HepG2 (cell line): ENCODE results near the gene ALDH3A1. TPM values are rescaled to one million over a fixed set of nuclear protein-coding genes. Genes with fewer than 3 reads are reported as not detected.

Experiments
- DR1 ChIP-seq: sonication (generic); formaldehyde crosslinking; IDR thresholded peaks from 2 replicates; pipeline ENCODE4 v1.8.0; 2021; ENCODE audit warnings: mild to moderate bottlenecking, missing genetic modification reagents, inconsistent platforms
- EHMT2 ChIP-seq: fragments of 200-600 bp; sonication (generic); IDR thresholded peaks from 2 replicates; pipeline ENCODE4 v1.7.0; 2017; ENCODE audit warnings: antibody characterized with exemption, low read depth, low read length, borderline replicate concordance
- ELF1 ChIP-seq: sonication (generic); formaldehyde crosslinking; IDR thresholded peaks from 2 replicates; pipeline ENCODE4 v1.4.0; 2020; ENCODE audit warnings: missing genetic modification reagents
- MED1 ChIP-seq: sonication (generic); formaldehyde crosslinking; IDR thresholded peaks from 2 replicates; pipeline ENCODE4 v1.4.0; 2020; ENCODE audit warnings: missing genetic modification reagents
- MEIS1 ChIP-seq: sonication (generic); formaldehyde crosslinking; IDR thresholded peaks from 2 replicates; pipeline ENCODE4 v1.9.0; 2021; ENCODE audit warnings: mild to moderate bottlenecking, missing genetic modification reagents, moderate library complexity, borderline replicate concordance
- MXD4 ChIP-seq: IDR thresholded peaks from 2 replicates; pipeline ENCODE4 v1.6.1; 2016; ENCODE audit warnings: mild to moderate bottlenecking, missing biosample characterization, missing genetic modification reagents
- SAP130 ChIP-seq: IDR thresholded peaks from 2 replicates; pipeline ENCODE4 v1.6.1; 2016; ENCODE audit warnings: low read depth
- ZBTB20 ChIP-seq: sonication (generic); formaldehyde crosslinking; IDR thresholded peaks from 2 replicates; pipeline ENCODE4 v1.8.1; 2023; ENCODE audit warnings: missing genetic modification reagents, low read depth, mild to moderate bottlenecking, borderline replicate concordance
- ZNF234 ChIP-seq: sonication (generic); formaldehyde crosslinking; conservative IDR thresholded peaks from 2 replicates; pipeline ENCODE4 v1.5.1; 2020; ENCODE audit warnings: mild to moderate bottlenecking, missing genetic modification reagents
- polyA plus RNA-seq, 8 experiments: library from polyadenylated mRNA; depleted of rRNA in 3 of 8; stranded (reverse) in 7 of 8; unstranded in 1 of 8; fragments of >200 nt; fragmentation: Illumina TruSeq in 4 of 8; extraction: Trizol in 4 of 8; gene quantifications; 2 replicates each; pipeline versions ENCODE4 v1.2.1 to v1.2.3, GENCODE V29; 2011 to 2016; ENCODE audit warnings: low read depth in 4 of 8, missing spikeins in 1 of 8, mixed read lengths in 1 of 8; ENCODE audit not compliant: insufficient read depth in 1 of 8
- total RNA-seq, 5 experiments: library from RNA; depleted of rRNA; stranded (reverse); fragments of >200 nt; fragmentation: Illumina TruSeq; extraction: Trizol; gene quantifications; 2 replicates each; pipeline ENCODE4 v1.2.3, GENCODE V29; 2016; ENCODE audit warnings: low read depth in 1 of 5
- TF ChIP-seq, protein P1 (sequence below): sonication (generic); formaldehyde crosslinking; IDR thresholded peaks from 2 replicates; pipeline ENCODE4 v1.4.0; 2020; ENCODE audit warnings: low read depth, missing genetic modification reagents
- TF ChIP-seq, protein P2 (sequence below): sonication (generic); formaldehyde crosslinking; IDR thresholded peaks from 2 replicates; pipeline ENCODE4 v1.4.0; 2020; ENCODE audit warnings: missing genetic modification reagents
- TF ChIP-seq, protein P3 (sequence below): sonication (generic); formaldehyde crosslinking; IDR thresholded peaks from 2 replicates; pipeline ENCODE4 v1.4.0; 2020; ENCODE audit warnings: missing genetic modification reagents, borderline replicate concordance
- TF ChIP-seq, protein P4 (sequence below): sonication (generic); formaldehyde crosslinking; IDR thresholded peaks from 2 replicates; pipeline ENCODE4 v1.5.1; 2020; ENCODE audit warnings: mild to moderate bottlenecking, moderate library complexity, missing genetic modification reagents

ALDH3A1 gene
- total and polyA plus RNA-seq, 2 of the 13 experiments (the other 11 are each of a cell fraction or from before 2014, with no cell fraction given), result 0.07 to 0.62 TPM

DNA sequence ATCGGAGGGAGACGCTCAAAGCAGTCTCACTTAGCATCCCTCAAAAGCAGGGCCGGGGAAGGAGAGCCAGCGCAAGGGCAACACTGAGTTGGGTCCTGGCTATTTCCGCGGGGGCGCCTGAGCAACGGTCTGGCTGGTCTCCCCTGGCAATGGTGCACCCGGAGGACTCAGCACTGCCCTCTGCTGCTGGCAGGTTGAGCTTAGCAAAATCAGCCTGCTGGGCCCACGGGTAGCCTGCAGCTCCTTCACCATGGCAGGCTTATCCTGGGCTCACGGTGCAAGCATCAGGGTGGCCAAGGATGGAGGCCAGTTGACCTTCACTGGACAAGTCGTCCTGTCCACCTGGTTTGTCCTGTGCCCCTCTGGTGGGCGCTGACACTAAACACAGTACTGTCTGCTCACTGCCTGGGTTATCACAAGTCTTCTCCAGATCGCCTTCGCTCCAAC lies 14.4 kb upstream of the ALDH3A1 start (continued):
- TF ChIP-seq, protein P1, sequence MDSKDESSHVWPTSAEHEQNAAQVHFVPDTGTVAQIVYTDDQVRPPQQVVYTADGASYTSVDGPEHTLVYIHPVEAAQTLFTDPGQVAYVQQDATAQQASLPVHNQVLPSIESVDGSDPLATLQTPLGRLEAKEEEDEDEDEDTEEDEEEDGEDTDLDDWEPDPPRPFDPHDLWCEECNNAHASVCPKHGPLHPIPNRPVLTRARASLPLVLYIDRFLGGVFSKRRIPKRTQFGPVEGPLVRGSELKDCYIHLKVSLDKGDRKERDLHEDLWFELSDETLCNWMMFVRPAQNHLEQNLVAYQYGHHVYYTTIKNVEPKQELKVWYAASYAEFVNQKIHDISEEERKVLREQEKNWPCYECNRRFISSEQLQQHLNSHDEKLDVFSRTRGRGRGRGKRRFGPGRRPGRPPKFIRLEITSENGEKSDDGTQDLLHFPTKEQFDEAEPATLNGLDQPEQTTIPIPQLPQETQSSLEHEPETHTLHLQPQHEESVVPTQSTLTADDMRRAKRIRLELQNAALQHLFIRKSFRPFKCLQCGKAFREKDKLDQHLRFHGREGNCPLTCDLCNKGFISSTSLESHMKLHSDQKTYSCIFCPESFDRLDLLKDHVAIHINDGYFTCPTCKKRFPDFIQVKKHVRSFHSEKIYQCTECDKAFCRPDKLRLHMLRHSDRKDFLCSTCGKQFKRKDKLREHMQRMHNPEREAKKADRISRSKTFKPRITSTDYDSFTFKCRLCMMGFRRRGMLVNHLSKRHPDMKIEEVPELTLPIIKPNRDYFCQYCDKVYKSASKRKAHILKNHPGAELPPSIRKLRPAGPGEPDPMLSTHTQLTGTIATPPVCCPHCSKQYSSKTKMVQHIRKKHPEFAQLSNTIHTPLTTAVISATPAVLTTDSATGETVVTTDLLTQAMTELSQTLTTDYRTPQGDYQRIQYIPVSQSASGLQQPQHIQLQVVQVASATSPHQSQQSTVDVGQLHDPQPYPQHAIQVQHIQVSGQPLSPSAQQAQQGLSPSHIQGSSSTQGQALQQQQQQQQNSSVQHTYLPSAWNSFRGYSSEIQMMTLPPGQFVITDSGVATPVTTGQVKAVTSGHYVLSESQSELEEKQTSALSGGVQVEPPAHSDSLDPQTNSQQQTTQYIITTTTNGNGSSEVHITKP, result peak; percentile 63
- TF ChIP-seq SAP130 (no peak), MED1 (CRISPR knock-in tag) (no peak), ZNF234 (CRISPR knock-in tag) (no peak), DR1 (CRISPR knock-in tag) (no peak), ZBTB20 (no peak), ELF1 (CRISPR knock-in tag) (no peak), MEIS1 (CRISPR knock-in tag) (no peak), EHMT2 (no peak), MXD4 (no peak)
- TF ChIP-seq, protein P2, sequence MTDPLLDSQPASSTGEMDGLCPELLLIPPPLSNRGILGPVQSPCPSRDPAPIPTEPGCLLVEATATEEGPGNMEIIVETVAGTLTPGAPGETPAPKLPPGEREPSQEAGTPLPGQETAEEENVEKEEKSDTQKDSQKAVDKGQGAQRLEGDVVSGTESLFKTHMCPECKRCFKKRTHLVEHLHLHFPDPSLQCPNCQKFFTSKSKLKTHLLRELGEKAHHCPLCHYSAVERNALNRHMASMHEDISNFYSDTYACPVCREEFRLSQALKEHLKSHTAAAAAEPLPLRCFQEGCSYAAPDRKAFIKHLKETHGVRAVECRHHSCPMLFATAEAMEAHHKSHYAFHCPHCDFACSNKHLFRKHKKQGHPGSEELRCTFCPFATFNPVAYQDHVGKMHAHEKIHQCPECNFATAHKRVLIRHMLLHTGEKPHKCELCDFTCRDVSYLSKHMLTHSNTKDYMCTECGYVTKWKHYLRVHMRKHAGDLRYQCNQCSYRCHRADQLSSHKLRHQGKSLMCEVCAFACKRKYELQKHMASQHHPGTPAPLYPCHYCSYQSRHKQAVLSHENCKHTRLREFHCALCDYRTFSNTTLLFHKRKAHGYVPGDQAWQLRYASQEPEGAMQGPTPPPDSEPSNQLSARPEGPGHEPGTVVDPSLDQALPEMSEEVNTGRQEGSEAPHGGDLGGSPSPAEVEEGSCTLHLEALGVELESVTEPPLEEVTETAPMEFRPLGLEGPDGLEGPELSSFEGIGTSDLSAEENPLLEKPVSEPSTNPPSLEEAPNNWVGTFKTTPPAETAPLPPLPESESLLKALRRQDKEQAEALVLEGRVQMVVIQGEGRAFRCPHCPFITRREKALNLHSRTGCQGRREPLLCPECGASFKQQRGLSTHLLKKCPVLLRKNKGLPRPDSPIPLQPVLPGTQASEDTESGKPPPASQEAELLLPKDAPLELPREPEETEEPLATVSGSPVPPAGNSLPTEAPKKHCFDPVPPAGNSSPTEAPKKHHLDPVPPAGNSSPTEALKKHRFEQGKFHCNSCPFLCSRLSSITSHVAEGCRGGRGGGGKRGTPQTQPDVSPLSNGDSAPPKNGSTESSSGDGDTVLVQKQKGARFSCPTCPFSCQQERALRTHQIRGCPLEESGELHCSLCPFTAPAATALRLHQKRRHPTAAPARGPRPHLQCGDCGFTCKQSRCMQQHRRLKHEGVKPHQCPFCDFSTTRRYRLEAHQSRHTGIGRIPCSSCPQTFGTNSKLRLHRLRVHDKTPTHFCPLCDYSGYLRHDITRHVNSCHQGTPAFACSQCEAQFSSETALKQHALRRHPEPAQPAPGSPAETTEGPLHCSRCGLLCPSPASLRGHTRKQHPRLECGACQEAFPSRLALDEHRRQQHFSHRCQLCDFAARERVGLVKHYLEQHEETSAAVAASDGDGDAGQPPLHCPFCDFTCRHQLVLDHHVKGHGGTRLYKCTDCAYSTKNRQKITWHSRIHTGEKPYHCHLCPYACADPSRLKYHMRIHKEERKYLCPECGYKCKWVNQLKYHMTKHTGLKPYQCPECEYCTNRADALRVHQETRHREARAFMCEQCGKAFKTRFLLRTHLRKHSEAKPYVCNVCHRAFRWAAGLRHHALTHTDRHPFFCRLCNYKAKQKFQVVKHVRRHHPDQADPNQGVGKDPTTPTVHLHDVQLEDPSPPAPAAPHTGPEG (CRISPR knock-in tag), result no peak
- TF ChIP-seq, protein P3, sequence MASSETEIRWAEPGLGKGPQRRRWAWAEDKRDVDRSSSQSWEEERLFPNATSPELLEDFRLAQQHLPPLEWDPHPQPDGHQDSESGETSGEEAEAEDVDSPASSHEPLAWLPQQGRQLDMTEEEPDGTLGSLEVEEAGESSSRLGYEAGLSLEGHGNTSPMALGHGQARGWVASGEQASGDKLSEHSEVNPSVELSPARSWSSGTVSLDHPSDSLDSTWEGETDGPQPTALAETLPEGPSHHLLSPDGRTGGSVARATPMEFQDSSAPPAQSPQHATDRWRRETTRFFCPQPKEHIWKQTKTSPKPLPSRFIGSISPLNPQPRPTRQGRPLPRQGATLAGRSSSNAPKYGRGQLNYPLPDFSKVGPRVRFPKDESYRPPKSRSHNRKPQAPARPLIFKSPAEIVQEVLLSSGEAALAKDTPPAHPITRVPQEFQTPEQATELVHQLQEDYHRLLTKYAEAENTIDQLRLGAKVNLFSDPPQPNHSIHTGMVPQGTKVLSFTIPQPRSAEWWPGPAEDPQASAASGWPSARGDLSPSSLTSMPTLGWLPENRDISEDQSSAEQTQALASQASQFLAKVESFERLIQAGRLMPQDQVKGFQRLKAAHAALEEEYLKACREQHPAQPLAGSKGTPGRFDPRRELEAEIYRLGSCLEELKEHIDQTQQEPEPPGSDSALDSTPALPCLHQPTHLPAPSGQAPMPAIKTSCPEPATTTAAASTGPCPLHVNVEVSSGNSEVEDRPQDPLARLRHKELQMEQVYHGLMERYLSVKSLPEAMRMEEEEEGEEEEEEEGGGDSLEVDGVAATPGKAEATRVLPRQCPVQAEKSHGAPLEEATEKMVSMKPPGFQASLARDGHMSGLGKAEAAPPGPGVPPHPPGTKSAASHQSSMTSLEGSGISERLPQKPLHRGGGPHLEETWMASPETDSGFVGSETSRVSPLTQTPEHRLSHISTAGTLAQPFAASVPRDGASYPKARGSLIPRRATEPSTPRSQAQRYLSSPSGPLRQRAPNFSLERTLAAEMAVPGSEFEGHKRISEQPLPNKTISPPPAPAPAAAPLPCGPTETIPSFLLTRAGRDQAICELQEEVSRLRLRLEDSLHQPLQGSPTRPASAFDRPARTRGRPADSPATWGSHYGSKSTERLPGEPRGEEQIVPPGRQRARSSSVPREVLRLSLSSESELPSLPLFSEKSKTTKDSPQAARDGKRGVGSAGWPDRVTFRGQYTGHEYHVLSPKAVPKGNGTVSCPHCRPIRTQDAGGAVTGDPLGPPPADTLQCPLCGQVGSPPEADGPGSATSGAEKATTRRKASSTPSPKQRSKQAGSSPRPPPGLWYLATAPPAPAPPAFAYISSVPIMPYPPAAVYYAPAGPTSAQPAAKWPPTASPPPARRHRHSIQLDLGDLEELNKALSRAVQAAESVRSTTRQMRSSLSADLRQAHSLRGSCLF (CRISPR knock-in tag), result no peak
- TF ChIP-seq, protein P4, sequence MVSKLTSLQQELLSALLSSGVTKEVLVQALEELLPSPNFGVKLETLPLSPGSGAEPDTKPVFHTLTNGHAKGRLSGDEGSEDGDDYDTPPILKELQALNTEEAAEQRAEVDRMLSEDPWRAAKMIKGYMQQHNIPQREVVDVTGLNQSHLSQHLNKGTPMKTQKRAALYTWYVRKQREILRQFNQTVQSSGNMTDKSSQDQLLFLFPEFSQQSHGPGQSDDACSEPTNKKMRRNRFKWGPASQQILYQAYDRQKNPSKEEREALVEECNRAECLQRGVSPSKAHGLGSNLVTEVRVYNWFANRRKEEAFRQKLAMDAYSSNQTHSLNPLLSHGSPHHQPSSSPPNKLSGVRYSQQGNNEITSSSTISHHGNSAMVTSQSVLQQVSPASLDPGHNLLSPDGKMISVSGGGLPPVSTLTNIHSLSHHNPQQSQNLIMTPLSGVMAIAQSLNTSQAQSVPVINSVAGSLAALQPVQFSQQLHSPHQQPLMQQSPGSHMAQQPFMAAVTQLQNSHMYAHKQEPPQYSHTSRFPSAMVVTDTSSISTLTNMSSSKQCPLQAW (CRISPR knock-in tag), result no peak
